CD4-positive, alpha-beta T cell treated with Interferon alpha-2 for 1 hour (primary cell): ENCODE data around the gene HOXB5.

Source experiments
- DNase-seq, 2 donors: peaks; one replicate each; pipeline ENCODE4 v3.0.0-alpha.2; 2020 to 2022

Gene HOXB5

GRCh38 chr17:48615963-48616716 is 22.6 kb upstream of the HOXB5 start:
- no peak for DNase-seq

DNA sequence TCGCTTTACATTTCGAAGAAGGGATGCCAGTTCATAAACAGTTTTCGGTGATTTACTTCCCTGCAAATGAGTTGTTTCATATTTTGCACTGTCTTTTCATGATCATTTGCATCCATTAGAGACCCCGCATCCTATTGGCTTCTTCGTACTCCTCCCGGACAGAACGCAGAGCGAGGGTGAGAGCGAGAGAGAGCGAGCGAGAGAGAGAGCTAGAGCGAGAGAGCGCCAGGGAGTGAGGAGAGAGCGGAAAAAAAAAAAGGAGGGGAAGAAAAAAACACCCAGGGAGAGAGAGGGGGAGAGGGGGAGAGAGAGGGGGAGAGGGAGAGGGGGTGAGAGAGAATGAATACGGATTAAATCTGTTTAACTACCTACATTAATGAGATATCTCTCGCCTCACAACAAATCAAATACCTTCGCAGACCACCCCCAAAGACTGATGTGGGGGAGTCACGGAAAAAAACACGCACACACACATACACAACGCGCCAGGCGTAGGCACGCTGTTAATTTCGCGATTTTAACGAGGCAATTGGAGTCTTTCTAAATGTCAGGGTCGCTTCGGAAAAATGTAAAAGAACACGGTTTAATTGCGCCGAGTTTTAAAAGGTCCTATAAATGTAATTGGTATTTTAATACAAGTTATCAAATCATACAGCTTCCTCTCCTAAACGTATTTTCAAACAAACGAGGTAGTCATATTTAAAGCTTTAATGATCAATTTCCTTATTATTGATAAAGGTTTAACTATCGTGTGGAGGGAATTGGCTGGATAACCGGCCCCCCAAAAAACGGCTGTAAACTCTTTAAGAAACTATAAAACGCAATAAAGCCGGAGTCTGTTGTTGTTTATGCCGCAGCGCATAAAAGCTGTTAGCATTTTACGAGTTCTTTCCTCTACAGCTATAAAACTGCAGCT is 21.7 kb upstream of the HOXB5 start, which contains the start of gene HOXB8:
Gene HOXB8 (minus strand): TSS at position 246 of the 916 bp plus-strand sequence. CDS start 588 bp downstream, outside the sequence.
- DNase-seq, result no peak

GRCh38 chr17:48613862-48614694 is 20.5 kb upstream of the HOXB5 start:
- no peak for DNase-seq

DNA sequence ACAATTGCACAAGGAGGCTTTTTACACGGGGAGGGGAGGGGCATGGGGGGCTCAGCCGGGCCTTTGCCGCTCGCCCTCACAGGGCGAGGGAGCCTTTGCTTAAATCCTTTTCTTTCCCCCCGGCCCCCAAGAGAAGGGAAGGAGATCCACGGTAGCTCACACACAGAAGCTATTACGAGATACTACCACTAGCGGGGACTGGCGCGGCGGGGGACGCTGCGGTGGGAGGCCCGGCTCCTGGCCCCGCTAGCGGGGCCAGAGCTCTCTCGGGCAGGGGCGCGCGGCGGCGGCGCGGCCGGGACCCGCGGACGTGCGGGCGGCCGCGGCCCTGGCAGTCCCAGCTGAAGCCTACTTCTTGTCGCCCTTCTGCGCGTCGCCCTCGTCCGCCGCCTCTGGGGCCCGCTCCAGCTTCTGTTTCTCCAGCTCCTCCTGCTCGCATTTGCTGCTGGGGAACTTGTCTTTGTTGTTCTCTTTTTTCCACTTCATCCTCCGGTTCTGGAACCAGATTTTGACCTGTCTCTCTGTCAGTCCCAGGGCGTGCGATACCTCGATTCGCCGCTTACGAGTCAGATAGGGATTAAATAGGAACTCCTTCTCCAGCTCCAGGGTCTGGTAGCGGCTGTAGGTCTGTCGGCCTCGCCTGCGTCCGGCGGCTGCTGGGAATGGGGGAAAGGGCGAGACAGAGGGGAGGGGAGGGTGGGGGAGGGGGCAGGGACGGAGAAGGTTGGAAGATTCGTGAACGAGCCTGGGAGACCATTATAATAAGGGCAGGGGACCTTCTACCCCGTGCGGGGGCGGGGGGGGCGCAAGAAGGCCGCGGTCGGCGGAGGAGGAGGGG is 19.5 kb upstream of the HOXB5 start:
- peak in 1 of 2 donors; percentile 65 for DNase-seq

- no peak for DNase-seq
Measured at GRCh38 chr17:48612456-48612853, 18.9 kb upstream of the HOXB5 start.

GRCh38 chr17:48611681-48612455 is 18.3 kb upstream of the HOXB5 start:
- DNase-seq, result no peak

- DNase-seq, result no peak
Measured at GRCh38 chr17:48611213-48611612, 17.6 kb upstream of the HOXB5 start.

DNA sequence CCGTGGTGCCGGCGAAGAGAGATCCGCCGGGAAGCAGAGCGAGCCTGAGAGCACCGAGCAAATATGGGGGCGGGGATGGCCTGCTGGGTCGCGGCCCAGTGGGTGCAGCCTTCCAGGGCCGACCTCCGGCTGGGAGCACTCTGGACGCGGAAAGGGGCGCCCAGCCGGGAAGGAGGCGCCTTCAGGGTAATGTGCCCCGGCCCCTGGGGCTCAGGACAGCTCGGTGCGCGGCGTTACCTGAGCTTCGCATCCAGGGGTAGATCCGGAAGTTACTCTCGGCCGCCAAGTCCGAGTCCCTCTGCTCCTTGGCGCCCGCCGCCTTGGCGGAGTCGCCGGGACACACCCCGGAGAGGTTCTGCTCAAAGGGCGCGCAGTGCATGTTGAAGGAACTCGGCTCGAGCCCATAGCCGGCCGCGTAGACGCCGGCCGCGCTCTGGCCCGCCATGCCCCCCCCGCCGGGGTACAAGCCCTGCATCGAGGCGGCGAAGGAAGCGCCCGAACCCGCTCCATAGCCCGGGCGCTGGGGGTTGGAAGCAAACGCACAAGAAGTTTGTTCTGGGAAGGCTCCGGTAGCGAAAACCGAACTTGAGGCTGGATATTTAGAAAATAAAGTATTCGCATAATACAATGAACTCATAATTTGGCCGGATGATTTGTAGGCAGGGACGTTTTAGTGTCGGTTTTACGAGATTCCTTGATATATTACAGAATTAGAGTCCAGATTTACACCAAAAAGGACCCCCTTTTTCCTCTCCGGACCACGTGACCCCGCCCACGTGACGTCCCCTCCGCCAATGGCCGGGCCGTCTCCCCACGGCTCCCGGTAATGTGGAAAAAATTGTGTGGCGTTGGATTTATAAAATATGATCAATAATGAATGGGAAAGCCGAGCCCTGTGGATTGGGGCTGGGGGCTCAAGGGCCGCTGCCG is 17.0 kb upstream of the HOXB5 start, which contains the start of gene HOXB7:
Gene HOXB7 (minus strand): TSS at position 736 of the 930 bp plus-strand sequence. CDS start 99 bp downstream, at position 637.
- DNase-seq, result peak; percentile 32 to 66

GRCh38 chr17:48609759-48610281 is 16.2 kb upstream of the HOXB5 start:
- DNase-seq, result no peak

DNA sequence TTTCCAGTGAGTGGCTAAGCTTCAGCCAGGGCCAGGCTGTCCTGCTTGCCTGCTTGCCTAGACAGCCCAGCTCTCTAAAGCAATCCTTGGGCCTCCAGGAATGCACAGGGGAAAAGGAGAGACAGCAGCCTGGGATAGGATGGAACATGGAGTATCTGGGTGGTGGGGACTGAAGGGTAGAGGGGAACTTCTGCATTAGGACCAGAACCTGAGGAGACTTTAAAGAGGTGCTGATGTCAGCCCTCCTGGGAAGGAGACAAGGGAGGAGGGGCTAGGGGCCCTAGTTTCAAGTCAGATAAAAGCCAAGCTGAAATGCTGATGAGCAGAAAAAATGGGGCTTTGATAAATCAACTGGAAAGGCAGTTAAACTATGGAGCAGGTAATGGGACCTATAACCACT is 15.5 kb upstream of the HOXB5 start:
- no peak for DNase-seq

- no peak for DNase-seq
Measured at GRCh38 chr17:48608494-48608834, 14.9 kb upstream of the HOXB5 start.

- no peak for DNase-seq
Measured at GRCh38 chr17:48606892-48607614, 13.5 kb upstream of the HOXB5 start.

- DNase-seq, result no peak
Measured at GRCh38 chr17:48605991-48606891, 12.7 kb upstream of the HOXB5 start.

GRCh38 chr17:48605409-48605919 is 11.9 kb upstream of the HOXB5 start:
- DNase-seq, result no peak

DNA sequence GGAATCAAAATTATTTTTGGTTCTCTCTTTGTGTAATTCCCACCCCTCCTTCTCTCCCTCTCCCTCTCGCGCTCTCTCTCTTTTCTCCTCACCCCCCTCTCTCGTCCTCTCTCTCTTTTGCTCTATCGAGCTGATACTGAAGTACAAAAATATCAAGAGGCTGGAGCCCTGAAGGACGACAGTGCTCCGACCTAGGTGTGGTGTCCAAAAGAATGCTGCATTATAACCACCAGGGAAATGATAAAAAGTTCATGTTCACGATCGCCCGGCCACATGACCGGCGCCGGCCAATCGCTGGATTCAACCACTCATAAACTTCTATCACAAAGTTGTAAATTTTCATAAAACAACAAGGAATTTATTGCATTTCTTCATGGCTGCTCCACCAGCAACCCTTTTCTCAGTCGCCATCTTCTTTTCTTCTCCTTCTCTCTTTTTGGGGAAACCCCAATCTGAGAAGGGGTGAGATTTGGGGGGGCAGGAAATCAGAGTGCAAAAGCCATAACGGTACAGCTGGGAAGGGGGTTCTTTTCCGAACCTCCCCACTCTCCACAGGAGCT is 11.3 kb upstream of the HOXB5 start, which contains the start of gene HOXB6:
Gene HOXB6 (minus strand): TSS at position 217 of the 560 bp plus-strand sequence. CDS start 6,836 bp downstream, outside the sequence.
- DNase-seq, result no peak

DNA sequence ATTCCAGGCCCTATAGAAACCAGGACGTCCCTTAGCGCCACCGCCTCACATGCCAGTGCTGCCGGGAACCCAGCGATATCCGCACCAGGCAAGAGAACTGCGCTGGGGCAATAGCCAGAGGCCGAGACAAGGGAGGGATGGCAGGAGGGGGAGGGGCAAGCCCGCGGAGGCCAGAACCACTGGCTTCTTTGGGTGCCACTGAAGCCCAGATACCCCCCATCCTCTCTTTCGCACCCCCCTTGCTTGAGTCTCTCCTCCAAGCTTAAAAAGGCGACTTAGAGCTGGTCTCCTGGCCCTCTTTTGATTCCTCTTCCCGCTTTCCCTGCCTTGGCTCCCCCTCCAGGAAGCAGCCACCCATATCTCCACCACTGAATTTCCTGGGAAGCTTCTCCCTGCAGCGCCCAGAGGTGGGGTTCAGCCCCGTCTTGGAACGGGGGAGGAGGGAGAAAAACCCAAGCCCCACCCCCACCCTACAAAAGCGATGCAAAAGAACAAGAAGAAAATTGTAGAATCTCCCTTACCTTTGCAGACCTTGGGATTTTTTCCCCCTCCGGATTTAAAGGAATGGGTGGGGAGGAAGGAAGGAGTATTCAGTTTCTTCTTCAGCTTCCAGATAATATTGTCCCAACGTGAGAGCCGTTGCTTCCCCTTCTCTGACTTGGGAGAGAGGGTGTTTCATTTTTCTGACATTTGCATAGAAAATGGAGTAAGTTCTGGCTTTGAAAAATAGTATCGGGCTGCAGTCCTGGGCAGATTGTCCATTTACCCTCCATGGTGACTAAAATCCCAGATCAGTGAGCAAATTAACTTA is 10.6 kb upstream of the HOXB5 start:
- no peak for DNase-seq
